SH-SY5Y (cell line): Measurements from ENCODE around the gene IL2RA.

Experiments used
- GATA2 ChIP-seq: IDR thresholded peaks from 2 replicates; pipeline ENCODE4 v1.6.1; 2011; ENCODE audit warnings: mild to moderate bottlenecking, low read depth, low read length
- GATA3 ChIP-seq: IDR thresholded peaks from 2 replicates; pipeline ENCODE4 v1.6.1; 2011; ENCODE audit warnings: low read depth, mild to moderate bottlenecking, low read length, moderate library complexity

DNA sequence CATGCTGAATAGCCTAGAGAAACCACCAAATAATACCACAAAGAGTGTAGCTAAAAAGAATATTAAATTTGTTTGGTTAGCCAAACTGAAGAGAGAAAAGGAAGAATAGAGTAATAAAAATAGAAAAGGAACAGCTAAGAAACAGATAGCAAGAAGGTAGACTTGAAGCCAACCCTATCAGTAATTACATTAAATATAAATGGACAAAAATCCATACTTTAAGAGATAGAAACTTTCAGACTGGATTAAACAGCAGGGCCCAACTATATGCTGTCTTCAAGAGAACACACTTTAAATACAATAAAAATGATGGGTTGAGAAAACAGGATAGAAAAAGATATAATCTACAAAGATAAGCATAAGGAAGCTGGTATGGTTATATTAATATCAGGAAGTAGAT lies 31.2 kb downstream of the IL2RA start:
- no peak for TF ChIP-seq GATA3
- TF ChIP-seq GATA2 = no peak
